Esophagus squamous epithelium (tissue), 4 donors: ENCODE results near the gene NUP50.

ENCODE experiments used
- POLR2A ChIP-seq, 4 donors: fragments of 450-650 bp; IDR thresholded peaks; one replicate each; pipeline ENCODE4 v1.6.1; 2017; ENCODE audit warnings: antibody characterized with exemption in 4 of 4, mild to moderate bottlenecking in 4 of 4, moderate library complexity in 3 of 4
- TF ChIP-seq, protein P1 (sequence below), 6 experiments: fragments of 450-650 bp in 4 of 6; fragments of 200-600 bp in 2 of 6; sonication (generic) in 2 of 6; IDR thresholded peaks; one replicate each; pipeline ENCODE4 v1.5.1; 2016 to 2019; ENCODE audit warnings: antibody characterized with exemption in 6 of 6, mild to moderate bottlenecking in 4 of 6, moderate library complexity in 4 of 6

DNA sequence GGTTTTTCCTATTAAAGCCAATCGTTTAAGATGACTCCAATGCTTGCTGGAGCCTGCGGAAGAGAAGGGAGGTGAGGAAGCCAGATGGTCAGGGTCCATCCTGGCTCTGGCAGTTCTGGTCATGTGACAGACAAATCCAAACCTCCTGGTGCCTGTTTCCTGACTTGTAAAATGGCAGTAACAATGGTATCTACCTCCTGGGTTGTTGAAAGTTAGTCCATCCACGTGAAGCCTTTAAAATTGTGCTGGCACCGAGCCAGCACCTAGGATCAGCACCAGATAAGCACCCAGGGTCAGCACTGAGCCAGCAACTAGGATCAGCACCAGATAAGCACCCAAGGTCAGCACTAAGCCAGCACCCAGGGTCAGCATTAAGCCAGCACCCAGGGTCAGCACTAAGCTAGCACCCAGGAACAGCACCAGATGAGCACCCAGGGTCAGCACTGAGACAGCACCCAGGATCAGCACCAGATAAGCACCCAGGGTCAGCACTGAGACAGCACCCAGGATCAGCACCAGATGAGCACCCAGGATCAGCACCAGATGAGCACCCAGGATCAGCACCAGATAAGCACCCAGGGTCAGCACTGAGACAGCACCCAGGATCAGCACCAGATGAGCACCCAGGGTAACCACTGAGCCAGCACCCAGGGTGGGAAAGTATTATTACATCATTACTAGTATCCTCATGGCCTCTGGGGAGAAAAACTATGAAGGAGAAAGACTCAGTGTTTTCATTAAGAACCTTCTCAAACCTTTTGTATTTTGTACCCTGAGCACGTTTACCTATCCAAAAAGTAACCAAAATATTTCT, 59.8 kb downstream of the NUP50 start:
- no peak for TF ChIP-seq POLR2A (IDR thresholded peaks at IDR 0.05)
- TF ChIP-seq, protein P1, sequence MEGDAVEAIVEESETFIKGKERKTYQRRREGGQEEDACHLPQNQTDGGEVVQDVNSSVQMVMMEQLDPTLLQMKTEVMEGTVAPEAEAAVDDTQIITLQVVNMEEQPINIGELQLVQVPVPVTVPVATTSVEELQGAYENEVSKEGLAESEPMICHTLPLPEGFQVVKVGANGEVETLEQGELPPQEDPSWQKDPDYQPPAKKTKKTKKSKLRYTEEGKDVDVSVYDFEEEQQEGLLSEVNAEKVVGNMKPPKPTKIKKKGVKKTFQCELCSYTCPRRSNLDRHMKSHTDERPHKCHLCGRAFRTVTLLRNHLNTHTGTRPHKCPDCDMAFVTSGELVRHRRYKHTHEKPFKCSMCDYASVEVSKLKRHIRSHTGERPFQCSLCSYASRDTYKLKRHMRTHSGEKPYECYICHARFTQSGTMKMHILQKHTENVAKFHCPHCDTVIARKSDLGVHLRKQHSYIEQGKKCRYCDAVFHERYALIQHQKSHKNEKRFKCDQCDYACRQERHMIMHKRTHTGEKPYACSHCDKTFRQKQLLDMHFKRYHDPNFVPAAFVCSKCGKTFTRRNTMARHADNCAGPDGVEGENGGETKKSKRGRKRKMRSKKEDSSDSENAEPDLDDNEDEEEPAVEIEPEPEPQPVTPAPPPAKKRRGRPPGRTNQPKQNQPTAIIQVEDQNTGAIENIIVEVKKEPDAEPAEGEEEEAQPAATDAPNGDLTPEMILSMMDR (IDR thresholded peaks at IDR 0.05), result no peak
